GM18861 (cell line): Measurements from ENCODE around the gene MDN1.

ENCODE experiments used
- ATAC-seq: cut with Tn5 transposase; IDR thresholded peaks from one replicate; pipeline ENCODE4 v1.9.1; 2021; ENCODE audit not compliant: unreplicated experiment

The MDN1 gene

DNA sequence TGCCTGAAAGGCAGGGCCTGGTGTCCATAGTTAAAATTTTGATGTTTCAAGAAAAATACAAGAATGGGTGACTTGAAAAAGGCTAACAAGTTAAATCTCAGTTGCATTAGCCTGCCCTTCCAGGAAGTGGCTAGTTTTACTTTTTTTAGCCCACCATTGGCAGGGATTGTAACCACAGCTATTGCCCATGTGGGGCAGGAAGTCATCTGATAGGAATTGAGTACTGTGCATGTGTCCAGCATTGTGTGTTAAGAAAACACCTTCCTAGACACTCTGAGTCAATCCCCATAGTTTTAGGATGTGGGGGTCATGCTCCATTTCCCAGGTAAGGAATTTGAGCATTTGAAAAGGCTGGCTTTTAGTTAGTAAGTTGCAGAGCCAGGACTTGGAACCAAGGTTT is 207.9 kb downstream of the MDN1 start:
- no peak for ATAC-seq

DNA sequence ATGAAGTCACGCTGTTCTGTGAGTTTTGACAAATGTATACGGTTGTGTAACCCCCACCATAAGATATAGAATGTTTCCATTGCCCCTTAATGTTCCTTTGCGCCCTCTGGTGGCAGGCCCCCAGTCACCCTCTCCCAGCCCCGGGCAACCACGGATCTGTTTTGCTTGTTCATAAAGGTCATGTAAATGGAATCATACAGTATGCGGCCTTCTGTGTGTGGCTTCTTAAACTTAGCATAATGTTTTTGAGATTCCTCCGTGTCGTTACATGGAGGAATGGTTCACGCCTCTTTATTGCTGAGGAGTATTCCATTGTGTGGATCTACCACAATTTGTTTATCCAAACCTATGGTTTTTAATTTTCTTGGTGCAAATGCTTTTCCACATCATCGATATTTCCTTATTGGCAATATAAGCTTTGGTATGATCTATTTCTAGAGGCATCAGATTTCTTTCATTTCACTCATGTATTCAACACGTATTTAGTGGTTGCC is 209.4 kb downstream of the MDN1 start:
- ATAC-seq: peak; percentile 76

DNA sequence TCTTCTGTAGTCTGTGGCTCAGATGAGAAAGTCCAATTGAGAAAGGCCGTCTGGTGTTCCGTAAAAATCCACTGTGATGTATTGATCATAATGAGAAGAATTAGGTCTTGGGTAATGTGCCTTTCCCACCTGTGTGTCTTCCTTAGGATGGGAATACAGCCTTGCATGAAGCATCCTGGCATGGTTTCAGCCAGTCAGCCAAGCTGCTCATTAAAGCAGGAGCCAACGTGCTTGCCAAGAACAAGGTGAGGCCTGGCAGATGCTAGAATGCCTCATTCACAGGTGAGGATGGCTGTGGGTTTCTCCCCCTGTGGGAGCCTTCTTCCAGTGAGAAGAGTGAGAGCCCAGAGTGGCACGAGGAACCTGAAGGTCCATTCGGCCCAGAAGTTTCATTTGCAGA is 213.7 kb downstream of the MDN1 start:
- no peak for ATAC-seq

DNA sequence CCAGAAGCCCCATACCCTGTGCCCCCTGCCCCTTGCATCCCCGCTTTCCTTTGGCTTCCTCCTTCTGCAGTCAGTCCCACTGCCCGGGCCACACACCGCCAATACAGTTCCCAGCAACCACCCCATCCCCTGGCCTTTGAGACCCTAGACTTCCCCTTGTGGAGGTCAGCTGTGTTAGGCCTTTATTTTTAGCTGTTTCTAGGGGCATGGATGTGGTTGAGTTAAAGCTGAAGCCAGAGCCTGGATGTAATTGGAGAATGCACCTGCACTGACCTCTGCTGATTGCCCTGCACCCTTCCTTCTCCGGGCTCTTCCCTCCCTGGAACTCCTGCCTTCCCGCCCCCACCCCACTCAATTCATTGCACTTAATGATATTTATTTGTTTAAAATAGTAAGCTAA is 214.9 kb downstream of the MDN1 start:
- no peak for ATAC-seq

DNA sequence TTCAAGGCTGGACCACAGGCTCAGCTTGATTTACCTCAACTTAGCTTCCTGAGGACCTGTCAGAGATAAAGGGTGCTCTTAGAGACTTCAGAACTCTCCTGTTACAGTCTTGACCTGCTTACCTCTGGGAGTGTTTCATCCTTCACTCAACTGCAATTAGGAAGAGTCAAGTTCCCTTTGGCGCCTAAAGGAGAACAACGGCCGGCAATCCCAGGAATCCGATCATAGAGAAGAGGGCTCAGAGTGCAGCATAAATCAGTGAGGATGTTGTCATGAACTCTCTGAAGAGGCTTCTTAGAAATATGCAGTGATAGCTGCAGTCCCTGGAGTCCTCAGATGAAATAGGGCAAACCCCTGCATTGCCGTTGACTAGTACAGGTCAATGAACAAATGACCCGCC is 217.4 kb downstream of the MDN1 start:
- ATAC-seq: no peak

DNA sequence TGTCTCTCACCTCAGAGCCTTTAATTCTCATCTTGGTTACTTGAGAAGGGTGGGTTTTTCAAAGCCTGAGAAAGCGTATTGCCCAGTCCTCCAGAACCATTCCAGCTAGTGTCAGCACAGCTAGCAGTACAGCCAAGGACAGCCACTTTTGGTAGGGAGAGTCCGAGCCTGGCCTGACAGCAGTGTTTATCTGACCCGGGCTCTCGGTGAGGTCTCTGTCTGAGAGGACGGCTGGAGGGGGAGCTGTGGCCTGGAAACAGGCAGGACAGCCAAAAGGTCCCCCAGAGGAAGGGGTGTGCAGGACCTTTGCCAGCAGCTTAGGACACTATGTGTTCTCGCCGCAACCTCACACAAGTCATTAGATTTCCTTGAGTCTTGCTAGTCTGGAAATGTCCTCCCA is 219.9 kb downstream of the MDN1 start:
- ATAC-seq: no peak

DNA sequence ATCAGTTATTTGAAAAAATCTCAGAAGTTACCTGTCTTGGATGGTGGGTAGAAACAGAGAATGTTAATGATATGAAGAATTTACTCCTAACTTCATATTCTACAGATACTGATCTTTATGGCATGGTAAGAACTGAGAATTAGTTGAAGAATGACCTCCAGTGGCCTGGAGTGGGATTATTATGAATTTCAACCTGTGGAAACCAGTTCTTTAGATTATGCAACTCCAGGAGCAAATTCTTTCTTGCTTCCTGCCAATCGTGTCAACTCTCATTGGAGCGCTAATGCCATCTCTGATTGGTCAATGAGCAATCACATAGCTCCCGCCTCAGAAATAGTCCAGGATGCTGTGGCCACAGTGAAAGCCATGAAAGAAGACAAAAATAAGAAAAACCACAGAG is 221.6 kb downstream of the MDN1 start:
- ATAC-seq: no peak

DNA sequence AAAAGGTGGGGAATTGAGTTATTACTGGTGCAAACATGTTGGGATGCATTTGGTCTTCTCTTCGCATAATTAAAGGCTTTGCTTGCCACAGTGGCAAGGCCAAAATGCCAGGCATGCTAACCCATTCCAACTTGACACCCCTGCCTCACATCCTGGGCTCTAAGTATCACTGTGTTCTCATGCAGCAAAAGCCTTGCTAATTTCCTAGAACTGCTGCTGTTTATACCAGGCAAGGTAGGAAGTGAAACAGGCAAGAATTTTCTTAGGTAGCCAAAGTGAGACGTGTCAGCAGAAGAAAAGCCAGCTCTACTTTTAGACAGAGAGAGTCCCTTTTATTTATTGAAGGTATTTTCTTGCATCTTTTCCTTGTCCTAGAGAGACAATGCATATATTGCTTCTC is 222.2 kb downstream of the MDN1 start:
- ATAC-seq: no peak

DNA sequence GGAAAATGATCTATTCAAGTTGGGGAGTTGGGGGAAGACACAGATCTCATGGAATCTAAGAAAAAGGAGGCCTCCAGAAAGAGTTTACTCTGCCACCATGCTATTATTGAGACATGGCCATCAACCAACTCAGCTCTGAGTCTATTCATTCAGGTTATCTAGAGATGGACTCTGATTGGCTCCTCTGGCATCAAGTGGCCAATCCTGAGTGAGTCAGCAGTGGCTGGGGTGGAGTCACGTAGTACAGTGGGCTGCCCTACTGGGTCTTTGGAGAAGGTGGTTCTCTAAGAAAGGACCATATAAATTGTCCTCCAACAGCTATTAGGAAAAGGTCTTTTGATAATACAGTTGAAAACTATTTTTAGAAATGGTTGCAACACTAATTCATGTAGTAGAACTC is 223.1 kb downstream of the MDN1 start:
- ATAC-seq: no peak

DNA sequence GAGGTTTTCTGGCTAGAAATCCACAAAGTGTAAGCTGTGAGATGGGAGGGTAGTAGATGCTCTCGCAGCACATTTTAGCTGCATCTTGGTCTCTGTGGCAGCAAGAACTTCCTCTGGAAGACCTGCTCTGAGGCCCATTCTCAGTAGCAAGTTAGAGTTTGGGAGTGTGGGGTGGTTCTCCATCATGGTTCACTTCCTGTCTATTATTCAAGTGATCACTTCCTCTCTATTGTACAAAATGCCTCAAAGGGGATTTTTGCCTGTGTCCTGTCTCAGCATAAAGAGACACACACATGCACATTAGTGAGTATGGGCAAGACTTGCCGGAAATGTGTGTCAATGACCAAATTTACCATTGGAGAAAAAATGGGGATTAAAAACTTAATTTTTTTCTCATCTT is 223.5 kb downstream of the MDN1 start:
- ATAC-seq: peak; percentile 94
